ENCODE measurements around the gene PITPNB. TPM values are rescaled to one million over a fixed set of nuclear protein-coding genes. Genes with fewer than 3 reads are reported as not detected.

The PITPNB gene
- total RNA-seq, 1 donor from 2014 or later, result 74.4 TPM

DNA sequence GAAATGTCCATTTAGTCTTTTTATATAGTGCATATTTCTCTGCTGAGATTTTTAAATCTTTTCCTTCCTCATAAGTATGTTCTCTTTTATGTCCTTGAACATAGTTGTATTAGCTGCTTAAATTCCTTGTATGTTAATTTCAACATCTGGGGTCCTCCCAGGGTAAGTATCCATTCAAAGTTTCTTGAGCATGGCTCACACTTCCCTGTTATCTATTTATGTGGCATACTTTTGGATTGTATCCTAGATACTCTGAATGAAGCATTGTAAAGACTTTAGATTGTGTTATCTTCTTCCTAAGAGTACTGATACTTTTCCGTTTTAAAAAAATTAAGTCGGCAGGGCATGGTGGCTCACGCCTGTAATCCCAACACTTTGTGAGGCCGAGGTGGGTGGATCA, 28.4 kb upstream of the PITPNB start:
- TF ChIP-seq, protein P1, sequence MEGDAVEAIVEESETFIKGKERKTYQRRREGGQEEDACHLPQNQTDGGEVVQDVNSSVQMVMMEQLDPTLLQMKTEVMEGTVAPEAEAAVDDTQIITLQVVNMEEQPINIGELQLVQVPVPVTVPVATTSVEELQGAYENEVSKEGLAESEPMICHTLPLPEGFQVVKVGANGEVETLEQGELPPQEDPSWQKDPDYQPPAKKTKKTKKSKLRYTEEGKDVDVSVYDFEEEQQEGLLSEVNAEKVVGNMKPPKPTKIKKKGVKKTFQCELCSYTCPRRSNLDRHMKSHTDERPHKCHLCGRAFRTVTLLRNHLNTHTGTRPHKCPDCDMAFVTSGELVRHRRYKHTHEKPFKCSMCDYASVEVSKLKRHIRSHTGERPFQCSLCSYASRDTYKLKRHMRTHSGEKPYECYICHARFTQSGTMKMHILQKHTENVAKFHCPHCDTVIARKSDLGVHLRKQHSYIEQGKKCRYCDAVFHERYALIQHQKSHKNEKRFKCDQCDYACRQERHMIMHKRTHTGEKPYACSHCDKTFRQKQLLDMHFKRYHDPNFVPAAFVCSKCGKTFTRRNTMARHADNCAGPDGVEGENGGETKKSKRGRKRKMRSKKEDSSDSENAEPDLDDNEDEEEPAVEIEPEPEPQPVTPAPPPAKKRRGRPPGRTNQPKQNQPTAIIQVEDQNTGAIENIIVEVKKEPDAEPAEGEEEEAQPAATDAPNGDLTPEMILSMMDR (IDR thresholded peaks at IDR 0.05; ENCODE audit: unreplicated experiment), result no peak
- no peak overlapping the region for H3K27ac Mint-ChIP-seq
- no peak overlapping the region for H3K4me3 Mint-ChIP-seq (ENCODE audit: low read depth)
- H3K9me3 Mint-ChIP-seq (ENCODE audit: low read depth), result no peaks in the 10 kb centered on the region
- no peaks in the 10 kb centered on the region for H3K27me3 Mint-ChIP-seq
- no peak for DNase-seq (ENCODE audit: low spot score, unreplicated experiment)
- H3K4me1 Mint-ChIP-seq (ENCODE audit: low read depth), result peaks cover 5% of the 10 kb centered on the region
- H3K36me3 Mint-ChIP-seq (ENCODE audit: insufficient read depth), result peaks cover 4% of the 10 kb centered on the region

DNA sequence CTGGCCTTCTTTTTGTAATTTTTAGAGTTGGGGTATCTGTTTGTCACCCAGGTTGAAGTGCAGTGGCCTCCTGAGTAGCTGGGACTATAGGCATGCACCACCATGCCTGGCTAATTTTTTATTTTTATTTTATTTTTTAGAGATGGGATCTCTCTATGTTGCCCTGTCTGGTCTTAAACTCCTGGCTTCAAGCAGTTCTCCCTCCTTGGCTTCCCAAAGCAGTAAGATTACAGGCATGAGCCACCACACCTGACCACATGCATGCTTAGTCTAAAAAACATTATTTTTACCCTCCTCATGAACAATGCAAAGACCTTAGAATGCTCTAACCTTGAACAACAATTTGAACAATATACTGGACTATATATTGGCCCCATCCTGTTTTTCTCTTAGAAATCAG, 22.1 kb upstream of the PITPNB start:
- Mint-ChIP-seq H3K36me3 (ENCODE audit: insufficient read depth) (peaks cover 5% of the 10 kb centered on the region), H3K27ac (no peak overlapping the region), H3K4me1 (ENCODE audit: low read depth) (no peaks in the 10 kb centered on the region), H3K4me3 (ENCODE audit: low read depth) (no peak overlapping the region), H3K9me3 (ENCODE audit: low read depth) (no peaks in the 10 kb centered on the region), H3K27me3 (no peaks in the 10 kb centered on the region)
- DNase-seq (ENCODE audit: low spot score, unreplicated experiment), result no peak
- TF ChIP-seq, protein P1 (IDR thresholded peaks at IDR 0.05; ENCODE audit: unreplicated experiment), result no peak

DNA sequence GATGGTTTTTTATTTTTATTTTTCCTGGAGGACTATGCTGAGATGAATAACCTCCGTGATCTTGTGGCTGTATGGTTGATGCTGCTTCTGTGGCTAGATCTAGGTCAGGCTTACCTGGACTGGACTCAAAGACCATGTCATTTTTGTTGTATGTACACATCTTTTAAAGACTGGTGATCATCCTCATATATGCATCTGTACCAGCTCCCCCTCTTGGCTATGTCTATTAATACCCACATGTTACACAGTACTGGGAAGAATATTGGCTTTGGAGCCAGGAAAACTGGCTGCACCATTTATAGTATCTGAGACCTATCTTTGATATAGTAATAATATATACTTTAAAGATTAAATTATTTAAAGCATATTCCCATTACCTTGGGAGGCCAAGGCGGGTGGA, 18.4 kb upstream of the PITPNB start:
- peaks cover 4% of the 10 kb centered on the region for H3K9me3 Mint-ChIP-seq (ENCODE audit: low read depth)
- no peak overlapping the region for H3K27ac Mint-ChIP-seq
- H3K27me3 Mint-ChIP-seq, result no peaks in the 10 kb centered on the region
- TF ChIP-seq, protein P1 (IDR thresholded peaks at IDR 0.05; ENCODE audit: unreplicated experiment), result no peak
- peaks cover 6% of the 10 kb centered on the region for H3K36me3 Mint-ChIP-seq (ENCODE audit: insufficient read depth)
- H3K4me3 Mint-ChIP-seq (ENCODE audit: low read depth), result no peak overlapping the region
- H3K4me1 Mint-ChIP-seq (ENCODE audit: low read depth), result peaks cover 5% of the 10 kb centered on the region
- no peak for DNase-seq (ENCODE audit: low spot score, unreplicated experiment)

DNA sequence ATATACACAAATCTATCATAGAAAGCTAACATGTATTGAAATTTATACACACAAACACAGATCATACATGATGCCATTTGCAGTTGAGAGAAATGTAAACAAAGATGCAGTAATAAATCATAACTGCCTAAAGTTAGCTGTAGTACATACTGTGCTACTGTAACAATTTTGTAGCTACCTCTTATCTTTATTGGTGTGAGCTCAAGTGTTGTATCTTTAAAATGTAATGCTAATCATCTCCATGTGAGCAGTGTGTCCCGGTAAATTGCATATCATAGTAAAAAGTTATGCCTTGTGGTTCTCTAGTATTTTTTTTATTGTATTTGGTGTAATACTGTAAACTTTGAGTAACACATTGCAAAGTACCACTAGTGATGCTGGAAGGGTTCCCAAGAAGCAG, 16.8 kb upstream of the PITPNB start:
- peaks cover 5% of the 10 kb centered on the region for H3K4me1 Mint-ChIP-seq (ENCODE audit: low read depth)
- H3K27ac Mint-ChIP-seq, result no peak overlapping the region
- no peaks in the 10 kb centered on the region for H3K27me3 Mint-ChIP-seq
- H3K9me3 Mint-ChIP-seq (ENCODE audit: low read depth), result peaks cover 4% of the 10 kb centered on the region
- H3K36me3 Mint-ChIP-seq (ENCODE audit: insufficient read depth), result peaks cover 2% of the 10 kb centered on the region
- TF ChIP-seq, protein P1 (IDR thresholded peaks at IDR 0.05; ENCODE audit: unreplicated experiment), result no peak
- no peak for DNase-seq (ENCODE audit: low spot score, unreplicated experiment)
- H3K4me3 Mint-ChIP-seq (ENCODE audit: low read depth), result no peak overlapping the region

DNA sequence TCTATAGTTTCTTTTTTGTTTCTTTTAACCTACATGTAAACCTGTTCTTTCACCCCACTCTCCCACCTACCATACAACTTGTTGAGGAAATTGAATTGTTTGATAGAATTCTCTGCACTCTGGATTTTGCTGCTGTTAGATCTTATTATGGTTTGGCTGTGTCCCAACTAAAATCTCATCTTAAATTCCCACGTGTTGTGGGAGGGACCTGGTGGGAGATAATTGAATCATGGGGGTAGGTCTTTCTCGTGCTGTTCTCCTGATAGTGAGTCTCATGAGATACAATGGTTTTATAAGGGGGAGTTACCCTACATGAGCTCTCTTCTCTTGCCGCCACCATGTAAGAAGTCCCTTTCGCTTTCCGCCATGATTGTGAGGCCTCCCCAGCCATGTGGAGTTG, 15.0 kb upstream of the PITPNB start:
- Mint-ChIP-seq H3K4me1 (ENCODE audit: low read depth) (peaks cover 5% of the 10 kb centered on the region), H3K27me3 (no peaks in the 10 kb centered on the region), H3K4me3 (ENCODE audit: low read depth) (no peak overlapping the region), H3K9me3 (ENCODE audit: low read depth) (peaks cover 4% of the 10 kb centered on the region), H3K36me3 (ENCODE audit: insufficient read depth) (peaks cover 2% of the 10 kb centered on the region), H3K27ac (no peak overlapping the region)
- no peak for DNase-seq (ENCODE audit: low spot score, unreplicated experiment)
- TF ChIP-seq, protein P1 (IDR thresholded peaks at IDR 0.05; ENCODE audit: unreplicated experiment), result no peak
